IPS-NIHi7 (cell line): ENCODE data around the gene CSMD2.

Experiments
- DNase-seq: peaks from one replicate; pipeline ENCODE4 v3.0.0; 2012; ENCODE audit warnings: mixed read lengths; ENCODE audit errors: extremely low spot score

The CSMD2 gene

DNA sequence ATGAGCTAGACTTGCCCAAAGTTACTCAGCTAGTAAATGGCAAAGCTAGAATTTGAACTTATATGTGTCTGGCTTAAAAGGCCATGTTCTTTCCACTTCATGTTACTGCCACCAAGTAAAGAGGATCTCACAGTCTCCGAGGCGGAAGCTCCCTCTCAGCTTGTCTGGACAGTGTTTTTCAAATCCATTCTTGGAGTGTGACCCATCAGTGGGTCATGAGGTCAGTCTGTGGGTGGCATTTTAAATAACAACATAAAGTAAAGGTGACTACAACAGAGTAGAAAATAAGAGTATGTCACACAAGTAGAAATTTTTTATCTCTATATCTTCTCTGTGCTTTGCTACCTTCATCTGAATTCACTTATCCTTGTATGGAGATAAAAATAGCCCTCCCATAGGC lies 304.4 kb downstream of the CSMD2 start:
- no peak for DNase-seq

DNA sequence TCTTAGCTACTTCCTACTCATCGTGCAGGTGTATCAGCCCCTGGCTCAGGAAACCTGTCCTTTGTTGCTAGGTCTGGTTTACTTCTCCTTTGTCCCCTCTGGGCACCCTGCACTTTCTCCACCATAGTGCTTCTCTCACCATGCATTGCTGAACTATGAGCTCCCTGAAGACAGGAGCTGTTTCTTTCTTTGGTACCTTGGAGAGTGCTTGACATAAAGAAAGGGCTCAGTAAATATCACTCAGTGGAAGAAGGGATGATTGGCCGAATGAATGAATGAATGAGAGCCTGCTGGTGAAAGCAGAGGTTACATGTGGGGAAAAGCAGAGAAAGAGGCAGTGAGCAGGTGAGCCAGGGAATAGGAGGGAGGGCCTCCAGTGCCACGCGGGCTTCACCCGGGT lies 310.9 kb downstream of the CSMD2 start:
- no peak for DNase-seq

DNA sequence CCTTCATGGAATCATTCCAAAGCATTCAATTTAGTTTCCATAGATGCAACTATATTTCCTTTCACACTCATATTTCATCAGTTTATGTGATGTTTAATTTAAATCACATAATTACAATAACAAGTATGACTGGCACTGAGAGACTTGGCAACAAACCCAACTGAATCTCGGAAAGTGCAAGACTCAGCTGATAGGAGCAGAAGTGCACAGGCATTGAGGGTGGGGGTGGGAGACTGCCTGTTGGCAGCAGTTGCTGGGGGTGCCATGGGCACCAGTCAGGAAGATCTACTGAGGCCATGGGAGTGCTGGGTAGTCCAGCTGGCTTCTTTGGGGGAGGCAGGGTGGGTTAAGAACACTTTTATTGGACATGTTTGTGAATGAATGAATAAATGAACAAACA lies 311.6 kb downstream of the CSMD2 start:
- no peak for DNase-seq

DNA sequence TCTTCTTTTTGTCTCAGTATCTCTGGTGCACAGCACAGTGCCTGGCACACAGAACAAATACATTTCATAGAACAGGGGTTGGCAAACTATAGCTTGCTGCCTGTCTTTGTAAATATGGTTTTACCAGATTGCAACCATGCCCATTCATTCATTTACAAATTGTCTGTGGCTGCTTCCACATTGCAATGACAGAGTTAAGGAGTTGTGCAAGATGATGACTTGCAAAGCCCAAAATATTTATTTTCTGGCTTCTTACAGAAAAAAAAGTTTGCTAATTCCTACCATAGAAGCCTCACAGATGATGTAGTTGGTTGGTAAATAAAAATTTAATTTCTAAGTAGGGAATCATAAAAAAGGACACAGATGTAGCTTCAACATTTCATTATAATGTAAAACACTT lies 312.3 kb downstream of the CSMD2 start:
- no peak for DNase-seq

DNA sequence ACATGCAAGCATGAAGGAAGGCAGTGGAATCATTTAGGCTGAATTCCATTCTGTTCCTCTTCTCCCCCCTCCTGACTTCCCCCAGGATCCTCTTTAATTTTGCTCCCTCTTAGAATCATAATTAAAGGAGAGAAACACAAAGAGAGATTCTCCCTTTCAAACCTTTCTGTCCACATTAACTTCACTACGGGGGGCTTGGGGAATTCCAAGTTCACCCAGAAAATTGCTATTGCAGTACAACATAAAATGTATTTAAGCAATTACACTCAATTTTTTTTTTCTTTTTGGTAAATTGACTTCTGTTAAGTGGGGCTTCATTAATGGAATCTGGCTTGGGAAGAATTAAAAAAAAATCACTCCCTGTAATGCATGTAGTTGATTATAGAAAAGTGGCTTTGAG lies 314.5 kb downstream of the CSMD2 start:
- DNase-seq = no peak

DNA sequence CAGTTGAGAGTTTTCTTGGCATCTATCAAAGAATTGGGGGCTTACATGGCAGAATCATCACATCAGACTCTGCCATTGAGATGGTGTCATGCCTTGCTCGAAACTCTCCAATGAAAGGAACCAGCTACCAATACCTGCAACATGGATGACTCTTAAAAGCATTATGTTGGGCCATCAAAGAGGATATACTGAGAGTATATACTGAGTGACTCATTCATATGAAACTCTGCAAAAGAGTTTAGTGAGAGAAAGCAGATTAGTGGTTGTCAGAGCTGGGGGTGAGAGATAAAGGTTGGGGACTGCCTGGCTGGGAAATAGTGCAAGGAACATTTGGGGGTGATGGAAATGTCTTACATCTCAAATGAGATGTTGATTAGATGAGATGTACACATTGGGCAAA lies 315.8 kb downstream of the CSMD2 start:
- DNase-seq = no peak

DNA sequence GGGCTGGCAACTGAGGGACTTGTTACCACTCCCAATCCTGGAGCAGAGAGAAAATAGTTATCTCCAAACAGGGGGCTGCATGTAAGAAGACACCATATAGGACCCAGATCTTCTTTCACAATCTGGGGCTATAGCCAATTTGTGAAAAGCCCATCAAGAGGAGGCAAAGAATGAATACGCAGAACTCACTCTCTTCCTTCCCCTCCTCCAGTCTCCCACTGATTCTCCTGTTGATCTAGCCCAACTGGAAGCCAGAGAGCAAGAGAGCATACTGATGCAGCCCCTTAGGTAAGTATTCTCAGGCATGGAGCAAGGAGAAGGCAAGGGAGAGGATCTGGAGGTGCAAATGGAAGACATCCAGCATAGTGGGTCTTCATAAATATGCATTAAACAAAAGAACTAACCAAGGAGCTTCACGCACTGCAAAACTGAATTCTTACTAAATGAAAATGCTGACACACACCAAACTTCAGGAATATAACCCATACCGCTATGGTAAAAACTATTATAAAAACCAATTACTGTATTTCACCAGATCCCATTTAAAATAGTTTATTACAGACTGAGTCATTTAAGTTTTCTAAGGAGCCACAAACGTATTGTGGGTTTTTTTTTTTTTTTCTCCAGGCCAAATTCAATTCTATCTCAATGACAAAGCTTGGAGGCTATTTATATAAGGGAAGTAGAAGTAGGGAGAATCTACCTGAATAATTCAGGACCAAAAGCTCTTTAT lies 316.7 kb downstream of the CSMD2 start:
- DNase-seq = no peak

DNA sequence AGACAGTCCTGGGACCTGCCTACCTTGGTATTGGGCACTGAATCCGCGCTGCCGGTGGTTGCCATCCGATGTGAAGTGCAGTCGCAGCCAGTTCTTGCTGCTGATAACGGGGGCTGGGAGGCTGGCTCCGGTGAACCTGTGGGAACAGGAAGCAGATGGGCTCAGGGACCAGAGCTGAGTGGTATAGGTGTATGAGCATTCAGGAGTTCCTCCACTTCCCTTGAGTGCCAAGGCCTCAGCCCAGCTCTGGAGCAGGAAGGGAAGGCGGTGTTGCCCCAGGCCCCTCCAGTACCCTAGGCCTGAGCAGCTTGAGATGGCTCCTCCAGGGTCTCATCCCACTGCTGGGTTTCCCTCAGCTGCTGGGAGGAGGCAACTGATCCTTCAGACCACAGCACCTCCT lies 318.2 kb downstream of the CSMD2 start:
- no peak for DNase-seq

DNA sequence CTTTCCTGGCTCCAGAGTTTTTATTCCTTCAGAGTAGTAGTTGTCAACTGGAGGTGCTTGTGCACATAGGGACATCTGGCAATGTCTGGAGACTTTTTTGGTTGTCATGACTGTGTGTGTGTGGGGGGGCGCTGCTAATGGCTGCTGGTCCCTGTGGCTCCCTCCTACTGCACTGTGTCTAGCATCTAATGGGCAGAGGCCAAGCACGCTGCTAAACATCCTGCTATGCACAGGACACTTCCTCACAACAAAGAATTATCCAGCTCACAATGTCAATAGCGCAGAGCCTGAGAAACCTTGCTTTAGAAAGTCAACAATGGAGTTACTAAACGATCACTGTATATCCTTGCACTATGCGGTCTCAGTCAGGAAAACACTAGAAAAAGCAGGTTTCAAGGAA lies 320.9 kb downstream of the CSMD2 start:
- DNase-seq = no peak

DNA sequence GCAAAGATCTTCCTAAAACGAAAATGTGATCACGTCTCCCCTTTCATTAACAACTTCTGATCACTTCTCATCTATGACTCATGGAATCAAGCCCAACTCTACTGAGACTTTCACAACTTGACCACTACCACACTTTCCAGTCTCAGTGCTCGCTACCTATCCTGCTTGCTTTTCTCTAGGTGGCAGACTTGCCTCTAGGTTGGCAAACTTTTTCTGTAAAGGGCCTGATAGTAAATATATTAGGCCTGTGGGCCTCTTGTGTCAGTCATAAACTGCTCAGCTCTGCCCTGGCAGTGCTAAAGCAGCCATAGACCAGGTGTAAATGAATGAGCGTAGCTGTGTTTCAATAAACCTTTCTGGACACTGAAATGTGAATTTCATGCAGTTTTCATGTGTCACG lies 322.7 kb downstream of the CSMD2 start:
- DNase-seq = no peak

DNA sequence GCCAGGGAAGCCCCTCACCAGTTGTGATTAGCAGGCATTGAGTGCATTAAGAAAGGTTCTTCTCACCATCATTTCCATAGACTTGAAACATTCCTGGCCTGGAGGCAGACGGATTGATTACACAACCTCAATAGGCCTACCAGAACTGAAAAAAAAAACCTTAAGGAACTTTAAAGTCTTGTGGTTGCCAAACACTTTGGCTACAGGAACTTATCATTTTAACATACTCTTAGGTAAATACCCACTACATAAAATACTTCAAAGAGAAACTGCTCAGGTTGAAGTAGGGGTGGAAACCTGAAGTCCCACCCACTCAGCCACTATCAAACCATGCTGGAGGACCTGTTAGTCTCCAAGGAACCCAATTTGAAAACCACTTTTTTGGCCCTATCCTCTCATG lies 323.5 kb downstream of the CSMD2 start:
- DNase-seq = no peak

DNA sequence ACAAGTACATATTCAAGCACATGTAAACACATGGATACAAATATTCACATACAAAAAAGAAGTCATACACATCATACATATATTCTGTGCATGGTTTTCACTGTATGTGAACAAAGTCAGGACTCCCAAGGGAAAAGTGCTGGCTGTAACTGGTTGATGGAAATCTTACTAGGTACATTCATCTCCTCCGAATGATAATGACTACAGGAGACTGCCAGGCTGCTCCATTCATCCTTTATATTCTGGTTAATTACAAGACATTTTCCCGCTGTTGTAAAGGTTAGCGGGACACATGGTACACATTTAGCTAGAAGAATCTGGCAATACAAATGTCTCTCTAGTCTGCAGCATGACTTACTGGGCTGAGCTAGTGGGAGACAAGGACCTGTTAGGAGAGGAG lies 327.4 kb downstream of the CSMD2 start:
- no peak for DNase-seq

DNA sequence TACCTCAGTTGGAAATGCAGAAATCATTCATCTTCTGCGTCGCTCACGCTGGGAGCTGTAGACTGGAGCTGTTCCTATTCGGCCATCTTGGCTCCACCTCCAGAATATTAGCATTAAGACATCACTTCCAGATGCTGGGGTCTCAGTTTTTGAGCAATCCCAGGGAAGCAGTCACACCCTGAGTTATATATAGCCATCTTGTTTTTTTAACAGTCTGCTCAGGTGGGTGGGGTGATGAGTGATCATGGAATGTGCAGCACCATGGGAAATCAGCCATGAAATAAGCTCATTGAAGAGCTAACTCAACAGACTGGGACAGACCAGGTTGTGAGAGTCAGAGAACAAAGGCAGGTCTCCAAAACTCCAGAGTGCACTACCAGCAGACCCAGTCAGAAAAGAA lies 328.1 kb downstream of the CSMD2 start:
- DNase-seq = no peak

DNA sequence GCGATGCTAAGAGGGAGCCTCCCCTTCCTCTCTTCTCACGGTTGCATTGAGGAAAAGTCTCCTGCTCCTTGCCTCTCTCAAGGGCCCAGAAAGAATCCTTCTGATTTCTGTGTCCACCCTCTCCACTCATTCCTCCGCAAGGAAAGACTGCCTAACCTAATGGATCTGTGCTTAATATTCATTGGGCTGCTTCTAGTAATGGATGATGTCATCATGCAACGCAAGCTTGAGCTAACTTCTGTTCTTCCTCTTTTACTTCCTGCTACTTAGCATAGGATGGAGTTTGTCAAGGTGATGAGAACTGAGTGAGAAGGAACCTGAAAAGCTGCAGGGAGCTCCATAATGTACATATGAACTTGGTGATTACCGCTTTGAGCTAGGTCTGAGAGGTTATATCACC lies 336.4 kb downstream of the CSMD2 start:
- DNase-seq = no peak

DNA sequence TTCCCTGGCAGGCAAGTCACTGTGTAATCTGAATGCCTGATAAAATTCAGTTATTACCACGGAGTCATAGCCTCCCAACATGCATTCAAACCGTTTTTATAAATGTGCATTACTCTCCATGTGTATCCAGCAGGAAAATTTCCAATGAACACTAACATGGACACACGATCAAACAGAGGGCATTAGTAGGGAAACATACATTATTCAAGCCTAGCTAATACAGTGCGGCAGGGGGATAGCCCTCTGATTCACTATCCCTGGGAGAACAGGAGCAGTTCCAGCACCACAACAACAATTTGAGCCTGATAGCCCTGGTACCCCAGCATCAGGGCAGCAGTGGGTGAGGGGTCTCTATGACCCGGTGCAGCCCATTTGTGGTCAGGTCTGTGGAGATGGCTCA lies 337.0 kb downstream of the CSMD2 start:
- DNase-seq = no peak

DNA sequence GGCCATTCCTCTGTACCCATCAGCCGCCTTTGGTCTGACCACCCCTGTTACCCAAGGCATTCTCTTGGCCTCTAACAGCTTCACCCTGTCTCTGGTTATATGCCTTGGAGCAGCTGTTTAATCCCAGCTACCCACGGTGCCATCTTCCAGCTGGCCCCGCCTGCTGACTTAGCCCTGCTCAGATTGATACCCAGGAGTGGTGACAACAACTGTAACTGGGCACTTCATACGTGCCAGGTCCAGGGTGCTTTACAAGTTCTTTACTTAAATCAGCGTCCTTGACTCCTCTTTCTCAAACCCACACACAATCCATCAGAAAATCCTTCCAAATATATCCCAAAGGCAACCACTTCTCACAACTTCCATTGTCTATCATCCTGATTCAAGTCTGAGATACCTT lies 338.3 kb downstream of the CSMD2 start:
- DNase-seq = no peak

DNA sequence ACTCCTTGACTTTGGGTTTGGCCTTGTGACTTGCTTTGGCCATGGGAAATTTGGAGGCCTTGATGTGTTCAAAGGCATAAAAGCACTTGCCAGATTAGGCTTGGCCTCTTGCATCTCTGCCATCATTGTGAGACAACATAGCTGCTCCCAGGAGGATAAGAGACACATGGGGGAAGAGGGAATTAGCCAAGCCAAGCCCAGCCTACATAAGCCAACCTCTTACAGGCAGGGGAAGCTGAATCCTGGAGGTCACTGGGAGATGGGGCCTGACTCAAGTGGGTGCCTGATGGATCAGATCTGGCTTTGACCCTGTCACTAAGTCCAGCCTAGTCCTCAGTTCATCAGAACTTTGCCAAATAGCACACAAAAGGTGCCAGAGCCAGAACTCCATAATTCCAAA lies 338.7 kb downstream of the CSMD2 start:
- DNase-seq = no peak

DNA sequence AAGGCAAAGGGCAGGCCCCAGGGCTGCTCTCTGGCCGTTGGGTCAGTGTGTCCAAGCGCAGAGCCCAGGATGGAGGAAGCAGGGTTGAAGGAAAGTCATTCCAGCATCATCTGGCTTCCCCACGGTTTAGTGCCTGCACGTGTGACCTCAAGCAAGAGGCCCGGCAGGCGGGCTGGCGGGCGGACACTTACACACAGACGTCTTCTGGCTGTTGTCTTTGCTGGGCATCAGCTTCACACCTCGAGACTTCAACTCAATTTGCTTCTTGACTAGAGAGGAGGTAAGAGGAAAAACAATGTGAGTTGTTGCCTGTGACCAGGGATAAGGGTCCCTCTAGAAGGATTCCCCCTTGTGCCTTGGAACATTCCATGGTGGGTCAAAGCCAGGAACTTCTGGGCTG lies 339.5 kb downstream of the CSMD2 start:
- DNase-seq = no peak

DNA sequence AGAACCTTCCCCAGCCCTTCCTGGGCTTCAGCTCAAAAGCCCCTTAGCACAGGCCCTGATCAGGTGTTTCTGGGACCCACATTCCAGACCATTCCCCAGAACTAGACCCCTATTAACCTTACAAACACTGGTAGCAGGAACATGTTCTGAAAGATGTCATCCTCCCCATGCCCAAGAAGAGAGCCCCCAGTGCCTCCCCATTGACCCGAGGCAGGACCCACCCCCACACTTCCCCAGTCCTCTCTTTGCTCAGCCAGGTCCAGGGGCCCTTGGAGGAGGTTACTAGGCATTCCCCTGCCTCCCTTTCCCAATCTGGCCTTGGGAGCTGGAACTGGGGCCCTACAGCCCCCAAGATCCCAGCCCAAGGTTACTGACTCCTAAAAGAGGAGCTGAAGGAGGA lies 340.1 kb downstream of the CSMD2 start:
- DNase-seq = no peak

DNA sequence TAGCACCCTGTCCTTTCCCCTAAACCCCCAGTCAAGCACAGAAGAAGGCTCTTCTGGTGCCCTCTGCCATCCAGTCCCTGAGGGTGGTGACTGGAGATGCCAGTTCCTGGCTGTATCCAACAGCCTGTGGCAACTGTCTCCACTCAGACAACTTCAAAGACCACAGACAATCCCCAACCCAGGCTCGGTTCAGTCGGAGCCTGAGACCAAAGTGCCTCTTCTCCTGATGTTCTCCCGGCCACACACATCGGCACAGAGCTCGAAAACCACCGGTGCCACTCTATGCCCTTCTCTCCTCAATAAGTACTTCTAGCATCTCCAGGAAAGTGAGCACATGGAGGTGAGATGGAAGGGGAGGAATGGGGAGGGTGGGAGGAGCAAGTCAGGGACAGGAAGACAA lies 340.7 kb downstream of the CSMD2 start:
- no peak for DNase-seq

DNA sequence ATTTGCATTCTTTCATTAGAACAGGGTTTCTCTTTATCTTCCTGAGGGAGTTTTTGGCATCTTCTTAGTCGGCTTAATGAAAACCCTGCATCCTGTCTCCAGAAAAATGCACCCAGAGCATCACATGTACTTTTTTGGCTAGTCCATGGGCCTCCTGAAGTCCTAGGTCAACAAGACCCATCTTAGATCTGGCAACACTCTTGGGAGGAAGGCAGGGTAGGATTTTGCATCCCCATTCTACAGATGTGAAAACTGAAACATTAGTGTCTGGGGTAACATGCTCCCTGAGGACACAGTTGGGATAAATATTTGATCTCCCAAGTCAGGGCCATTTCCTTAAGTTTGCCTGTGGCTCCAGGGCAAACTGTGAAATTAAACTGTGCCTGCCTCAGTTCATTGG lies 341.2 kb downstream of the CSMD2 start:
- DNase-seq = no peak

DNA sequence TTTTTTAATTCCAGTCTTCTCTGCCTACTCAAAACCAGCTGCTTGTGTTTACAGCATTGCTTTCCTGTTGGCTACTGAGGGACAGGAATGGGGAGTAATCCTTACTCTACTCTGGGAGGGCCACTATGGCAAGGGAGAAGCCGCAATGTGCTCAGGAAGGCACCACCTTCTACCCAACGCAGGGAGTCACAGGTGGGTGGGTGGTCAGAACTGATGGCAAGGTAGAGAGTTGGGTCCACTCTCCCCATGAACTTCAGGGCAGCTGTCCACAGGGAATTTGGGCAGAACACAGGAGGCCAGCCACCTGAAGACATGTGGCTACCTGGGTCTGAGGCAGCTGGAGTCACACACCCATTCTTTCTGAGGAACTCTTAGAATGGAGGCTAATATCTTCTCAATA lies 341.6 kb downstream of the CSMD2 start:
- DNase-seq = no peak

DNA sequence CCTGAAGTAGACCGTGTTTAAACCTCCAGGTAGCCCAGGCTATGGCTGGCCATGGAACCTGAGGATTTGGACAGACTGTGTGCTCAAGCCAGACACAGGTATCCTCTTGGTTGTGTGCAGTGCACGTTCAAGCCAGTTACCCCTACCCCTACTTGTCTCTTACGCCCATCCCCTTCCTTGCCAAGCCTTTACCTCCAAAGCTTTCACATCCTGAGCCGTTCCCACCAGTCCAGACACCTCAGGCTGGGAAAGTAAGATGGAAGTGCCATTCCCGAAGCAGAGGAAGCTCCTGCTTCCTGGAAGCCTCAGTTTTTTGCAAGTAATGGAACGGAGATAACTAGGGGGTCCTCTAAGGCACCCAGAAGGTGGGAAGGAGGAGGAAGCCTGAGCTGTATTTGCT lies 342.6 kb downstream of the CSMD2 start:
- no peak for DNase-seq

DNA sequence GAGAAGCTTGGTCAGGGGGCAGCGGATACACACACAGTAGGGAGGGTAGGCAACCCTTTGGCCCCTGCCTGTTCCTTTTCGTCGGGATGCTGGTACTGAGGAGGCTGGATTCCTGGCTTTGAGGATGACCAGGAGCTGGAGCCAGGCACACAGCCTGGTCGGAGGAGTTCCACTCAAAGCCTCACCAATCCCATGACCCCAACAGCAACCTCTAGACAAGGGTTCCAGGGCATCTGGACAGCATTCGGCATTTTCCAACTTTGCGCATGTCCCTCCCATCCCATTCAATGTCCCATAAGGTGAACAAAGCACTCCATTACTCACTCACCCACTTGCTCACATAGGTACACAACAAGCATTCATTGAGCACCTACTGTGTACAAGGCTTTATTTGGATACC lies 343.7 kb downstream of the CSMD2 start:
- no peak for DNase-seq

DNA sequence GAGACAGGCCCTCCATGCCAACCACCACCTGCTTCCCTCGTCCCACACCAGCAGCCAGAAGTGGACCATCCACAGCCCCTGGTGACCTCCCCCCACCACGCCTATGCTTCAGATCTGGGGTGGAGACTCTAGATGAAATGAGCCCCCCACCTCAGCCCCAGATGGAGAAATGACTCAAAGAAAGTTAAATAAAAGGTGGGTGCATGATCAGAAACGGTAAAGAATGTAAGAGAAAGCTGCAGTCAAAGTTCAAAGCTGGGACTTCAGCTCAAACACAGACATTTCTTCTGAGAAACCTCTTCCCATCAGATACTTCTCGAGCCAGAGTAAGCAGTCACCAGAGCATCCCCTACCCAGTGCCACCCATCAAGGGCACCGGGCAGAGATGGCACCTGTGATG lies 344.2 kb downstream of the CSMD2 start:
- DNase-seq = no peak
